Activated CD4-positive, alpha-beta T cell treated with anti-CD3 and anti-CD28 coated beads for 36 hours (primary cell): Measurements from ENCODE around the gene CAMK1. TPM values are rescaled to one million over a fixed set of nuclear protein-coding genes. Genes with fewer than 3 reads are reported as not detected.

Source experiments
- ATAC-seq: fragments of 200-7000 bp; cut with Tn5 transposase; one replicate; pipeline ENCODE4 v1.10.0; 2021; ENCODE audit warnings: mild to moderate bottlenecking, moderate library complexity
- CTCF ChIA-PET: fragments of 350-600 bp; sonication (Branson Sonifier 250); formaldehyde crosslinking; loops from one replicate; lab custom pipeline; 2021; ENCODE audit warnings: antibody characterized with exemption; lab: Charles Lee
- POLR2A ChIA-PET: fragments of 350-600 bp; sonication (Branson Sonifier 250); formaldehyde crosslinking; loops from one replicate; lab custom pipeline; 2021; ENCODE audit warnings: antibody characterized with exemption, inconsistent platforms; lab: Charles Lee
- DNase-seq: peaks from one replicate; pipeline ENCODE4 v3.0.0-alpha.2; 2020
- H3K27ac Mint-ChIP-seq: one replicate; pipeline ENCODE4 v1.8.0; 2021; ENCODE audit warnings: mixed read lengths
- H3K27me3 Mint-ChIP-seq: one replicate; pipeline ENCODE4 v1.8.0; 2021; ENCODE audit warnings: mixed read lengths
- H3K36me3 Mint-ChIP-seq: one replicate; pipeline ENCODE4 v1.8.0; 2021; ENCODE audit warnings: low read depth, mixed read lengths
- H3K4me1 Mint-ChIP-seq: one replicate; pipeline ENCODE4 v1.8.0; 2021; ENCODE audit warnings: mixed read lengths
- H3K4me3 Mint-ChIP-seq: one replicate; pipeline ENCODE4 v1.8.0; 2021; ENCODE audit warnings: mild to moderate bottlenecking, moderate library complexity, mixed read lengths
- H3K9me3 Mint-ChIP-seq: one replicate; pipeline ENCODE4 v1.8.0; 2021; ENCODE audit warnings: low read depth, mixed read lengths
- intact Hi-C, 2 experiments: fragments of 100-400 bp; cut with DNase I in 1 of 2; cut with micrococcal nuclease in 1 of 2; formaldehyde crosslinking; loops; one replicate each; pipeline versions ENCODE4 v1.14.2 to v1.15.1; 2022 to 2024; cut with DNase I, micrococcal nuclease
- total RNA-seq, 2 experiments: library from RNA; stranded (reverse); gene quantifications; one replicate each; pipeline ENCODE4 v1.2.3, GENCODE V29; 2021

CAMK1 gene
- total RNA-seq, 2 experiments from 2014 or later, result 48.4 to 53.1 TPM

- ATAC-seq, result no peak
- peaks cover 59% of the 10 kb centered on the region for H3K36me3 Mint-ChIP-seq
- peak overlapping the region; percentile 3 for H3K27ac Mint-ChIP-seq
- H3K27me3 Mint-ChIP-seq, result no peaks in the 10 kb centered on the region
- H3K4me1 Mint-ChIP-seq, result peaks cover 2% of the 10 kb centered on the region
- POLR2A ChIA-PET, result no interaction called here
- CTCF ChIA-PET, result interaction anchor here (0.6 kb wide), 1 partner anchor 750 kb away, joined by 3 read pairs; no protein-coding TSS in a partner anchor
- H3K9me3 Mint-ChIP-seq, result no peaks in the 10 kb centered on the region
- intact Hi-C loops, result no loop called here
- H3K4me3 Mint-ChIP-seq, result no peak overlapping the region
- DNase-seq, result no peak
Observed at GRCh38 chr3:9760779-9761505, 8.8 kb downstream of the CAMK1 start.

DNA sequence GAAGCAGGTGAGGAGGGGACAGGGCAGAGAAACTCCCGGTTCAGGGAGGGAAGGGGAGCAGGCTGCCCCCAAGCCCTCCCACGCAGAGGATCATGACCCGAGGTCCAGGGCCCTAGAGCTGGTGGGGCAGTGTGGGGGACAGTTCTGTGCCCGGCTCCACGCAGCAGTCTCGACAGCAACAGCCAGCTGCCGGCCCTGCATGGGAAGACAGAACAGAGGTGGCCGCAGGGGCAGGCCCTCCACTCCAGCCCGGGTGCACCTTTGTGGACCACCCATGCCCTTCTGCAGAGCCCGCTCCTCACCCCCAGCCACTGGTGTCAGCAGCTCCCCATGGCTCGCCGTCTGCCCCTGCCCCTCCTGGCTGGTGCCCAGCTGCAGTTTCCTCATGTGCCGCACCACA, 12.3 kb downstream of the CAMK1 start:
- peaks cover 55% of the 10 kb centered on the region for H3K36me3 Mint-ChIP-seq
- POLR2A ChIA-PET, result no interaction called here
- ATAC-seq (no peak), DNase-seq (no peak)
- intact Hi-C loops, result no loop called here
- H3K4me3 Mint-ChIP-seq, result no peak overlapping the region
- peaks cover 15% of the 10 kb centered on the region for H3K4me1 Mint-ChIP-seq
- H3K27ac Mint-ChIP-seq, result no peak overlapping the region
- CTCF ChIA-PET, result interaction anchor here (0.7 kb wide), 1 partner anchor 435 kb away, joined by 3 read pairs; no protein-coding TSS in a partner anchor
- no peaks in the 10 kb centered on the region for H3K9me3 Mint-ChIP-seq
- no peaks in the 10 kb centered on the region for H3K27me3 Mint-ChIP-seq

DNA sequence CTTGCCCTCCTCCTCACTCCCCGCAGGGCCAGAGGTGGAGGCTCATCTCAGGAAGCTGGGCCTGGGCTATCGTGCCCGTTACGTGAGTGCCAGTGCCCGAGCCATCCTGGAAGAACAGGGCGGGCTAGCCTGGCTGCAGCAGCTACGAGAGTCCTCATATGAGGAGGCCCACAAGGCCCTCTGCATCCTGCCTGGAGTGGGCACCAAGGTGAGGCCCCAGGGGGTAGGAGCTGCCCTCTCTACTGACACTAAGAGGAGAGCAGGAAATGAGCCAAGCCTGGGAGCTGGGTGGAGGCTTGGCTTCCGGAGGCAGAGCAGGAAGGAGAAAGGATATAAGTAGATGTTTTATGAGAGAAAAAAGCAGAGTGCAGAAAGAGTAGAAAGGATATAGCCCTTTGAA, 15.1 kb downstream of the CAMK1 start:
- intact Hi-C loops, result loop anchor here in 1 of 2 experiments (5.0 kb wide), 1 partner anchor 357 kb away; the partner anchor contains the start of gene SETD5
- ChIA-PET CTCF (interaction anchor here (0.8 to 1.3 kb wide), 2 partner anchors 54 to 345 kb away, joined by 3 to 4 read pairs; no protein-coding TSS in a partner anchor), POLR2A (interaction anchor here (1.3 kb wide), 1 partner anchor 23 kb away, joined by 6 read pairs; no protein-coding TSS in a partner anchor)
- no peaks in the 10 kb centered on the region for H3K9me3 Mint-ChIP-seq
- peak overlapping the region; percentile 75 for H3K27ac Mint-ChIP-seq
- DNase-seq (no peak), ATAC-seq (no peak)
- H3K27me3 Mint-ChIP-seq, result no peaks in the 10 kb centered on the region
- H3K4me1 Mint-ChIP-seq, result peaks cover 30% of the 10 kb centered on the region
- peak overlapping the region; percentile 15 for H3K4me3 Mint-ChIP-seq
- H3K36me3 Mint-ChIP-seq, result peaks cover 54% of the 10 kb centered on the region

DNA sequence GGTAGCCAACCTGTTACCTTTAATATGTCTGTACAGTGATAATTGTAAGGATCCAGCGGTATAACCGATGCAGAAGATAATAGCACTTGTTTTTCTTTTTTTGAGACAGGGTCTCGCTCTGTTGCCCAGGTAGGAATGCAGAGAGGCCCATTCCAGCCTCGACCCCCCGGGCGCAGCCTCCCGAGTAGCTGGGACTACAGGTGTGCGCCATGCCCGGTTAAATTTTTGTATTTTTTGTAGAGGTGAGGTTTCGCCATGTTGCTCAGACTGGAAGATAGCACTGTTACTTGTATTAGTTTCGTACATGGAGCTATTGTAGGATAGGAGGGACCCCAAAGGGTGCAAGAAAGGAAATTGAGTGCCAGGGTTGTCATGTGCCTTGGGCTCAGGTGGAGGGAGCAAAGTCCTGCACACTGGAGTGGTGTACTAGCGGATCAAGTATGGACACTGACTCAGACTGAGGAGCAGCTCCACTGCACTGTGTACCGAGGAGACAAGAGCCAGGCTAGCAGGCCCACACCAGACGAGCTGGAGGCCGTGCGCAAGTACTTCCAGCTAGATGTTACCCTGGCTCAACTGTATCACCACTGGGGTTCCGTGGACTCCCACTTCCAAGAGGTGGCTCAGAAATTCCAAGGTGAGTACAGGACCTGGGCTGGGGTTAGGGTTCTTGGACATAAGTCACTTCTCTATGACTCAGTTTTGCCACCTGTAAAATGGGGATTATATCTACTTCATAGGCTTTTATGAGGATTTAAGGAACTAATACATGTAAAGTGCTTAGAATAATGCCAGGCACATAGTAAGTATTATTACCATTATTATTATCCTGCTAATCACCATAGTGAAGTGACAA, 19.0 kb downstream of the CAMK1 start:
- Mint-ChIP-seq H3K27ac (peak overlapping the region; percentile 91), H3K36me3 (peaks cover 59% of the 10 kb centered on the region), H3K9me3 (no peaks in the 10 kb centered on the region), H3K4me1 (peaks cover 49% of the 10 kb centered on the region), H3K27me3 (no peaks in the 10 kb centered on the region), H3K4me3 (peak overlapping the region; percentile 87)
- peak; percentile 32 for DNase-seq
- intact Hi-C loops, result loop anchor here (1.0 to 5.0 kb wide), 9 partner anchors 18 to 365 kb away; partner anchors contain the start of genes BRK1 (in 1 of the 2), CAMK1 (in 1 of the 2), FANCD2 (in 1 of the 2) and JAGN1 (in 1 of the 2)
- ATAC-seq, result no peak
- POLR2A ChIA-PET, result interaction anchor here (0.6 to 2.7 kb wide), 4 partner anchors 14 to 102 kb away, joined by 3 to 11 read pairs (median 4); partner anchors contain the start of genes ARPC4 and MTMR14
- CTCF ChIA-PET, result interaction anchor here (0.7 to 4.2 kb wide), 5 partner anchors 19 to 42 kb away, joined by 3 to 20 read pairs (median 5); partner anchors contain the start of genes ARPC4, BRPF1 and CAMK1

DNA sequence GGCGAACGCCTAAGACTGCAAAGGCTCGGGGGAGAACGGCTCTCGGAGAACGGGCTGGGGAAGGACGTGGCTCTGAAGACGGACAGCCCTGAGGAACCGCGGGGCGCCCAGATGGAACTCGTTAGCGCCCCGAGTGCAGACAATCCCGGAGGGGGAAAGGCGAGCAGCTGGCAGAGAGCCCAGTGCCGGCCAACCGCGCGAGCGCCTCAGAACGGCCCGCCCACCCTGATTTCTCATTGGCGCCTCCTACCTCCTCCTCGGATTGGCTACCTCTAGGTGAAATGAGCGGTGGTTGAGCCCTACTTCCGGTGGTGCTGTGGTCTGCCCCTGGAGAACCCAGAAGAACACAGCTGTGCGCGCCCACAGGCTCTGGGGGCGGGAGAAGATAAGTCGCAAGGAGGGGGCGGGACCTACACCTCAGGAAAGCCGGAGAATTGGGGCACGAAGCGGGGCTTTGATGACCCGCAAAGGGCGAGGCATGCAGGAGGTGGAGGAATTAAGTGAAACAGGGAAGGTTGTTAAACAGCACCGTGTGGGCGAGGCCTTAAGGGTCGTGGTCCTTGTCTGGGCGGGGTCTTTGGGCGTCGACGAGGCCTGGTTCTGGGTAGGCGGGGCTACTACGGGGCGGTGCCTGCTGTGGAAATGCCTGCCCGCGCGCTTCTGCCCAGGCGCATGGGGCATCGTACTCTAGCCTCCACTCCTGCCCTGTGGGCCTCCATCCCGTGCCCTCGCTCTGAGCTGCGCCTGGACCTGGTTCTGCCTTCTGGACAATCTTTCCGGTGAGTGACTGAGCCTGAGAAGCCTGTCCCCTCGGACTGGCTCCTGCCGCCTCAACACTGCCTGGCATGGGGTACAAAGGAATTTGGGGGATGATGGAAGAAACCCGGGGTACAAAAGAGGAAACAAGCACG, 19.8 kb downstream of the CAMK1 start, which contains the start of gene OGG1:
Gene OGG1, plus strand, starts transcription at position 308 of the 911 bp plus-strand sequence. Its CDS starts 335 bp downstream, at position 643.
- H3K9me3 Mint-ChIP-seq, result no peaks in the 10 kb centered on the region
- ATAC-seq, result peak; percentile 94
- peak within 1 kb of the TSS; percentile 87 for H3K4me3 Mint-ChIP-seq
- CTCF ChIA-PET, result interaction anchor here (0.6 to 4.2 kb wide), 8 partner anchors 18 to 246 kb away, joined by 3 to 20 read pairs (median 4); partner anchors contain the start of genes BRPF1 and CAMK1
- H3K4me1 Mint-ChIP-seq, result peaks cover 46% of the 10 kb centered on the region
- POLR2A ChIA-PET, result interaction anchor here (0.5 to 2.7 kb wide), 7 partner anchors 17 to 361 kb away, joined by 3 to 11 read pairs (median 4); partner anchors contain the start of genes ARPC4, CAMK1, MTMR14 and TADA3
- no peaks in the 10 kb centered on the region for H3K27me3 Mint-ChIP-seq
- H3K27ac Mint-ChIP-seq, result peak within 1 kb of the TSS; percentile 91
- peaks cover 59% of the 10 kb centered on the region for H3K36me3 Mint-ChIP-seq
- peak; percentile 98 for DNase-seq
- intact Hi-C loops, result loop anchor here (1.0 to 5.0 kb wide), 12 partner anchors 19 to 365 kb away; partner anchors contain the start of genes BRPF1 (in 2 of the 2), TADA3 (in 2 of the 2), BRK1 (in 1 of the 2) and CAMK1 (in 1 of the 2)

- peak overlapping the region; percentile 87 for H3K4me3 Mint-ChIP-seq
- peaks cover 59% of the 10 kb centered on the region for H3K36me3 Mint-ChIP-seq
- no peaks in the 10 kb centered on the region for H3K27me3 Mint-ChIP-seq
- no peak for DNase-seq
- H3K4me1 Mint-ChIP-seq, result peaks cover 39% of the 10 kb centered on the region
- ChIA-PET POLR2A (interaction anchor here (0.9 to 2.7 kb wide), 4 partner anchors 17 to 145 kb away, joined by 3 to 11 read pairs (median 4); partner anchors contain the start of genes ARPC4, CAMK1 and TADA3), CTCF (interaction anchor here (0.7 to 4.2 kb wide), 5 partner anchors 17 to 246 kb away, joined by 3 to 20 read pairs (median 6); partner anchors contain the start of genes BRPF1 and CAMK1)
- H3K9me3 Mint-ChIP-seq, result no peaks in the 10 kb centered on the region
- H3K27ac Mint-ChIP-seq, result peak overlapping the region; percentile 91
- ATAC-seq, result no peak
- intact Hi-C loops, result loop anchor here (1.0 kb wide), 4 partner anchors 18 to 184 kb away; partner anchors contain the start of genes BRPF1 (in 2 of the 2), CRELD1 (in 1 of the 2), MTMR14 (in 1 of the 2) and TADA3 (in 1 of the 2)
Observed at GRCh38 chr3:9749296-9749644, 20.5 kb downstream of the CAMK1 start.

DNA sequence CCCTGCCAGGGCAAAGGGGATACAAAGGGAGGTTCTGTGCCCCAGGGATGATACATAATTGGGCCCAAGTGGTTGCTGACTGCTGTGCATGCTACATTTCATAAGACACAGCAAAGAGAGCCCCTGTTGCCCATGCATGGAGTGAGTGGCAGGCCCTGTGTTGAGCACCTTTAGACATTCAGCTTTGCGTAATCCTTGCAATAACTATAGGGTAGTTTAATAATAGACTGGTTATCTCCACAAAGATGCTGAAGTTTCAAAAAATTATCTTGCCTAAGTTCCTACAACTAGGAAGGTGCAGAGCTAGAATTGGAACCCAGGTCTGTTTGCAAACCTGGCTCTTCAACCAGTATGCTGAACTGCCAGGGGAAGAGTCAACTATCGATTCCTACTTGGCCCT, 21.7 kb downstream of the CAMK1 start:
- ATAC-seq (no peak), DNase-seq (no peak)
- no peak overlapping the region for H3K27ac Mint-ChIP-seq
- no peak overlapping the region for H3K4me3 Mint-ChIP-seq
- intact Hi-C loops, result no loop called here
- H3K36me3 Mint-ChIP-seq, result peaks cover 64% of the 10 kb centered on the region
- H3K4me1 Mint-ChIP-seq, result peaks cover 35% of the 10 kb centered on the region
- no peaks in the 10 kb centered on the region for H3K9me3 Mint-ChIP-seq
- ChIA-PET CTCF (interaction anchor here (0.7 to 1.2 kb wide), 2 partner anchors 15 to 21 kb away, joined by 3 to 7 read pairs; no protein-coding TSS in a partner anchor), POLR2A (interaction anchor here (2.7 kb wide), 1 partner anchor 15 kb away, joined by 11 read pairs; no protein-coding TSS in a partner anchor)
- H3K27me3 Mint-ChIP-seq, result no peaks in the 10 kb centered on the region

DNA sequence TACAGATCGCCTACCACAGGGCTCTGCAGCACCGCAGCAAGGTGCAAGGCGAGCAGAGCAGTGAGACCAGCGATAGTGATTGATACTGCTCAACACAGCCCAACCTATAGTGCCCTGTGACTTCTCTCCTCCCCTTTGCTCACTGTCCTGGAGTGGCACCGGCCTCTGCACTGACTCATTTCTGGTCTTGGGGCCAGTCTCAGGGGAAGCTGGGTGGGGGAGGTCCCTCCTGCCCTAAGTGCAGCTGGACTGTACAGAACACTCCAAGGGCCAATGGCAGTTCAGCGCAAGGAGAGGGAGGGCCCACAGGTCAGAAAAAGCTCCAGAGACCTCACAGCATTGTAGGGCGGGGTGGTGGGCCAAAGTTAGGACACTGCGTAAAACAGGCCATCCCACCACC, 22.5 kb downstream of the CAMK1 start:
- Mint-ChIP-seq H3K36me3 (peaks cover 70% of the 10 kb centered on the region), H3K27me3 (no peaks in the 10 kb centered on the region), H3K4me3 (no peak overlapping the region), H3K27ac (peak overlapping the region; percentile 55), H3K4me1 (peaks cover 35% of the 10 kb centered on the region), H3K9me3 (no peaks in the 10 kb centered on the region)
- POLR2A ChIA-PET, result no interaction called here
- intact Hi-C loops, result no loop called here
- DNase-seq (no peak), ATAC-seq (no peak)
- CTCF ChIA-PET, result no interaction called here

DNA sequence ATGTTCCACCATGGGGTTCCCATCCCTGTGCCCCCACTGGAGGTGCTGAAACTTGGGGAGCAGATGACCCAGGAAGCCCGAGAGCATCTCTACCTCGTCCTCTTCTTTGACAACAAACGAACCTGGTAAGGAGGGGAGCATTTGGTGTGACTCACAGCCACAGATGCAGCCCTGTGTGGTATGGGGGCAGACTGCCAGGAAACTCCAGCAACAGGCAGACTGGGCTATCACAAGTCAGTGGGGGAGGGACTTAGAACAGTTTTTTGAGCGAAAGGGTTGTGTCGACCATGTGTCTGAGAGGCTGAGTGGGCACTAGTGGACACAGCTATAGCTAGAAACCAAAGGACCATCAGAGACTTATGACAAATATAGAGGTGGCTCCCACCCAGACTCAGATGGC, 23.4 kb downstream of the CAMK1 start:
- DNase-seq (no peak), ATAC-seq (no peak)
- CTCF ChIA-PET, result interaction anchor here (0.6 kb wide), 1 partner anchor 62 kb away, joined by 3 read pairs; no protein-coding TSS in a partner anchor
- Mint-ChIP-seq H3K4me3 (no peak overlapping the region), H3K36me3 (peaks cover 67% of the 10 kb centered on the region), H3K9me3 (no peaks in the 10 kb centered on the region), H3K27me3 (no peaks in the 10 kb centered on the region), H3K27ac (peak overlapping the region; percentile 55), H3K4me1 (peaks cover 26% of the 10 kb centered on the region)
- intact Hi-C loops, result no loop called here
- POLR2A ChIA-PET, result no interaction called here
